ENCODE results near the gene CAMTA1.

Gene CAMTA1

DNA sequence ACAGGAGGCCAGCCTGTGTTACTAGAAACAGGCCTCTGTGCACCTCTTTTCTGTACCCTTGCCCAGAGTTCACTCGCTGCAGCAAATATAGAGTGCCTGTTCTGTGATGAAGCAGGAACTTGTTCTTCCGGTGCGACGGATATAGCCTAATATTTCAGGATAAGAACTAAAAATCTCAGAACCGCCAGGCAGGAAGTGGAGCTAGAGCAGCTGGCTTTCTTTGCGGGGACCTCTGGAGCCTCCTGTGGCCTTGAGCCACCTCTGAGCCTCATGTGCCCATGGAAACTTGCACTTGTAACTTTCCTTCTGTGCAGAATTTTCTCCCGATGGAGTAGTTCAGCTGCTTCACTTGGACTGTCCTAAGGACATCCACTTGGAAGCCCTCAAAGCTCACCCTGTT, 941.4 kb downstream of the CAMTA1 start:
- DNase-seq, result peak in 3 of 4 experiments; percentile 28 to 37 (median 33)

DNA sequence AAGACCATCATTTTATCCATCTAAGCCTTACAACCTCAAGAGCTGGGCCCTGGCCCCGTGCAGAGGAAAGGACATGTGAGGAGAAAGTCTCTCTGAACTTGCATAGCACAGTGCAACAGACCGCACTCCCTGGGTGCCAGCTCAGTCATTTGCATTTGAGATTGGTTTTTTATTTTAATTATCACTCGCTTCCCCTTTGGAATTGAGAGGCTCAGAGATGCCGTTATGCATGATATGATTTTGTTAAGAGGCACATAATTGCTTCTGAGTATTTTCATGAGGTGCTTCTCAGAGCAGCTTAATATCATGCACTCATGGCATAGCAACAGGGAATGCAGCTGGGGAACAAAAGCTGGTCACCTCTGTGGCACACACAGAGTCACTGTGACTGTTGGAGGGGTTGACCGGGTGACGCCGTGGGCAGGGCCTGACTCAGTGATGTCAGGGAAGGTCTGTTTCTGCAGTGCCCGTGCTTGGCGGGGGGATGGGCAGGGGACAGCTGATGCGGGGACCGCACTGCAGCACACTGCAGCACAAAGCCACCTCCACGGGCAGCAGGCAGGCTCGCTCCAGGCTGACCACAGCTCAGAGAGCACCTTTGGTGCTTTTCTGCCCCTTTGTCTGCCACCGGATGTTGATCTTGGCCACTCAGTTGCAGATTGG, 942.7 kb downstream of the CAMTA1 start:
- DNase-seq, result no peak

DNA sequence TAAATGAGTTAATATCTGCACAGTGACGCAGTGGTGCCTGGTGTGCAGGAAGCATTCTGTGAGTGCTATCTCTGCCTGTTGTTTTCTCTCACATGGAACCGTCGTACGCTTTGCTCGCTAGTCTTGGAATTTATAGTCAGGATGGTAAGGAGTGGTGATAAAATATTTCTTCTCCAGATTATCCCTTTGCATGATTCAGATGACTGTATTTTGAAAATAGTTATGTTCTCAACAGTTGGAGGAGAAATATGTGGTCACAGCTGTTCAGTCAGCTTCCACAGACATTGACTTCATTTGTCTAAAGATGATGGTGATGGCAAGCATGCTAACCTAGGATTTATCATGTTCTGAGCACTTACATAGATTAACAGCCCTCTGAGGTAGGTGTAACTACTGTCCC, 944.5 kb downstream of the CAMTA1 start:
- DNase-seq, result no peak

DNA sequence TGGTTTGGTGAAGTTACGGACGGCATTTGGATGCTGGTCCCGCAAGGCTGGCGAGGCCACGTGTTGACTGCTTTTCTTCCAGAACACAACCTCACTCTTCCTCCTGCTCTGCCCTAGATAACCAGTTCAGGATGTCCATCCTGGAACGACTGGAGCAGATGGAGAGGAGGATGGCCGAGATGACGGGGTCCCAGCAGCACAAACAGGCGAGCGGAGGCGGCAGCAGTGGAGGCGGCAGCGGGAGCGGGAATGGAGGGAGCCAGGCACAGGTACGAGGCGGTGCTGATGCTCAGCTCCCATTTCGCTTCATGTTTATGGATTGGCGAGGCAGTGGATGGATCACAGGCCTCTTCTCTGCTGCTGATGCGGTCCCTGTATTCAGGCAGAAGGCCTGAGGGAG, 947.1 kb downstream of the CAMTA1 start:
- DNase-seq, result no peak

- no peak for DNase-seq
These were observed 948.0 kb downstream of the CAMTA1 start for GRCh38 chr1:7733276-7733675.

GRCh38 chr1:7738044-7738443, 952.8 kb downstream of the CAMTA1 start:
- DNase-seq, result no peak

DNA sequence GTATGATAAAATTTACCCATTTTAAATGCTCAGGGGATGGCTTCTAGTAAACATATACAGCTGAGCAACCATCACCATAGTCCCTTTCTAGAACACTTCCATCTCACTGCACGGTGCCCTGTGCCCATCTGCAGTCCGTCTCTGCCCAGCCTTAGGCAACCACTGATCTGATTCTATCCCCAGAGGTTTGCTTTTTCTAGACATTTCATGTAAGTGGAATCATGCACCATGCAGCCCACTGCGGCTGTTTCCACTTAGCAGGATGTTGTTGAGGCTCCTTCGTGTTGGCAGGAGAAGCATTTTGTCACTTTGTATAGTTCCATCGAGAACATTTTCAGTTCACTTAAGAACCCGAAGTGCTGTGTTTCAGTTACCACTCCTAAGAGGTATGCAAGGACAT, 958.1 kb downstream of the CAMTA1 start:
- DNase-seq, result no peak

DNA sequence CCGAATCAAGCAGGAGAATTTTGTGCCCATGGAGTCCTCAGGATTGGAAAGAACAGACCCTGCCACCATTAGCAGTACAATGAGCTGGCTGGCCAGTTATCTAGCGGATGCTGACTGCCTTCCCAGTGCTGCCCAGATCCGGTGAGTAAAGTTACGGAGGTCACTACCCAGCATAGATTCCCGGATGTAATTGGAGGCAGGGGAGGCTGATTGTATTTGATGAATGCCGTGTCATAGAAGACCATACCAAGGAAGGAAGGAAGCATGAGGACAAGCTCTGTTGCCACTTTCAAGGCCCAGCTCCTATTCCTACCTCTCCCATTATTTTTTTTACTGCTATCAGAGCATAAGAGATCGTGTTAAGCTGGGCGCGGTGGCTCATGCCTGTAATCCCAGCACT, 959.6 kb downstream of the CAMTA1 start:
- DNase-seq, result no peak

DNA sequence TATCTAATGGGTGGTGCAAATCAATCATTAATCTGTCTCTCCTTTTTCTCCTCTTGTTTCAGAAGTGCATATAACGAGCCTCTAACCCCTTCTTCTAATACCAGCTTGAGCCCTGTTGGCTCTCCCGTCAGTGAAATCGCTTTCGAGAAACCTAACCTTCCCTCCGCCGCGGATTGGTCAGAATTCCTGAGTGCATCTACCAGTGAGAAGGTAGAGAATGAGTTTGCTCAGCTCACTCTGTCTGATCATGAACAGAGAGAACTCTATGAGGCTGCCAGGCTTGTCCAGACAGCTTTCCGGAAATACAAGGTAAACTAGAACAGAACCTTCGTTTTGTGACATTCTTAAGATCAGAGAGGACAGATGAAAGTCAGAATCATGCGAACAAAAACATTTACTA, 960.5 kb downstream of the CAMTA1 start:
- no peak for DNase-seq

DNA sequence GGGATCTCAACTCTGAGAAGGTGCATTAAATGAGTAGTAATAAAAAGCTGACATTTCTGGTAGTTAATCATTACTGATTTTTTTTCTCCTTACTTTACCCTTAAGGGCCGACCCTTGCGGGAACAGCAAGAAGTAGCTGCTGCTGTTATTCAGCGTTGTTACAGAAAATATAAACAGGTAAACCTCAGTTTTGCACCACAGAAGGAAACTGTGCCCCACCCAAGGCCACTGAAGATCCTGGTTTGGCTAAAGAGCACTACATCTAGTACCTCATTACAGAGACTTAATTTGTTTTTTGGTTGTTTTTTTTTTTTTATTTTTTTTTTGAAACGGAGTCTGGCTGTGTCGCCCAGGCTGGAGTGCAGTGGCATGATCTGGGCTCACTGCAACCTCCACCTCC, 962.4 kb downstream of the CAMTA1 start:
- no peak for DNase-seq

DNA sequence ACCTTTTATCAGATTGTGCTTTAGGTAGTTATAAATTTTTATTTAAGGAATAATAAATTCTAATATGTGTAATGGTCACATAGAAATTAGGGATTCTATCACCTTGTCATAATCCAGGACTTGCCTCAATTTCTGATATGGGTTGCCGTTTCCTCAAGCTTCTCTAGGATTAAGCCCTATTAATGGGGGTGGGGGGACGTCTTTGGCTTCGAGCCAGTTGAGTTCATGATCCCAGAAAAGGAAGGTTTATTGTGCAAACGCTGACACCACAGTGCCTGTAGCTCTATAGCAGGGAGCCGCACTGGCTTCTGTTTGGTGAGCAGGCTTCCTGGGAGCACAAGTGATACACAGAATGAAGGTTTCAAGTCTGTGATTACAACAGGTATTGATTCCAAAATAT, 963.9 kb downstream of the CAMTA1 start:
- no peak for DNase-seq

DNA sequence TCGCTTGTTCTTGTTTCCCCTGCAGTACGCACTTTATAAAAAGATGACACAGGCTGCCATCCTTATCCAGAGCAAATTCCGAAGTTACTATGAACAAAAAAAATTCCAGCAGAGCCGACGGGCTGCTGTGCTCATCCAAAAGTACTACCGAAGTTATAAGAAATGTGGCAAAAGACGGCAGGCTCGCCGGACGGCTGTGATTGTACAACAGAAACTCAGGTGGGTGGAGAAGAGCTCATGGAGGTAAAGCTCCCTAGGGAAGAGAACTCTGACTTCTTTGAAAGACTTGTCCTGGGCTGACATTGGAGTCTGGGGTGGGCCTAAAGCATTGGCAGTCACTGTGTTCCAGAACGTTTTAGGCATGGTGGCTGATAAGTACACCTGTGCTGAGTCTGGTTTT, 965.9 kb downstream of the CAMTA1 start:
- no peak for DNase-seq

DNA sequence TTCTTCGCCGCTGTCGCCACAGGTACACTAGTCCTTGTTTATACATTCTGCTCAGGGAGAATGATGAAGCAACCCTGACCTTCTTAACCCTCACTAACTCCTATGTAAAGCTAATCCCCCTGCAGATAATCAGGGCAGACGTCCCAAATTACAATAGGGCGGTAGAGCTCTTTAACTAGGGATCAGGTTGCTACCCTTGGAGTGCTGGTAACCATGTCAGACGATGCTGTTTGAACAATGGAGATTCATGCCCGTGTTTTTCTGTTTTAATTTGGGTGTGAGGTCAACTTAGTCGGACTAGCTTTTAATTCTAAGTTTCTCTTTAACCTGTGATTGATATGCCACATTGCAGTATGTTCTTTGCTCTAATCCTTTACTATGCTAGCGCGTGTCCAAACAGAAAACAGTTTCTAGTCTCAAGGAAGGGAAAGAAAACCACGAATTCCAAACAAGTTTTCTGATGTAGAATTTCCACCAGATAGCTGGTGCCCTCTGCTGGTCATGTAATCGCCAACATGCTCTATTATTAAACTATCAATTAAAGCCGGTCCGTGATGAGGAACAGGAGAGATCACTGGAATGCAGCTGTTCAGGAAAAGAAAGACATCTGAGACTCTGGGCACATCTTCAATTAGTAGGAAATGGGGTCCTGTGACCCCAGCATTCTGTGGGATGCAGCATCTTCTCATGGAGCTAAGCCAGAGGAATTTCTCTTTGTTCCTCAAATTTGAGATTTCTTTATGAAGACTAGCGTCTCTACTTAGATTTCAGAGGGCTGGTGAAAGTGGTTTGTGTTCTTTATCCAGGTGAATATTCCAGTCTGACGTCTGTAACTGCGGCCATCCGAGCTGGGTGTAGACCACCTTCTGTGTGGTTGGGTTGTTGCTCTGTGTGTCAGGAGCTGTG, 967.5 kb downstream of the CAMTA1 start:
- peak; percentile 66 to 82 (median 70) for DNase-seq

GRCh38 chr1:7753641-7754040, 968.4 kb downstream of the CAMTA1 start:
- peak; percentile 31 to 72 (median 50) for DNase-seq

DNA sequence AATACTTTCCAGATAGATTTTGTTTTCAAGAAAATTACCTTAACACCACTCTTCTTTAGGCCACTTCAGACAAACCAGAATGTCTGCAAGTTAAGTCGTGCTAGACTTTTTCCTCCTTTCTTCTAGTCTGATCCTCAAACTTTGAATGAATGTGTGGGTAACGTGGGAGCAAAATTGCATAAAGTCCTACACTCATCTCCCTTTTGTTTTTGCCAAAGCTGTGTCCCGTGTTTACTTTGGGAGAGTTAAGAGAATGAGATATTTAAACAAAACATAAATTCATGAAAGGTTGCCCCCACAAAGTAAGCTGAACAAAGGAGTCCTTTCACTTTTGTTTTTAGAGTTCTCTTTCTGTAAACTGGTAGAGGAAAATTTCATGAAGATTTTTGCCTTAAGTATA, 969.0 kb downstream of the CAMTA1 start:
- DNase-seq, result no peak

DNA sequence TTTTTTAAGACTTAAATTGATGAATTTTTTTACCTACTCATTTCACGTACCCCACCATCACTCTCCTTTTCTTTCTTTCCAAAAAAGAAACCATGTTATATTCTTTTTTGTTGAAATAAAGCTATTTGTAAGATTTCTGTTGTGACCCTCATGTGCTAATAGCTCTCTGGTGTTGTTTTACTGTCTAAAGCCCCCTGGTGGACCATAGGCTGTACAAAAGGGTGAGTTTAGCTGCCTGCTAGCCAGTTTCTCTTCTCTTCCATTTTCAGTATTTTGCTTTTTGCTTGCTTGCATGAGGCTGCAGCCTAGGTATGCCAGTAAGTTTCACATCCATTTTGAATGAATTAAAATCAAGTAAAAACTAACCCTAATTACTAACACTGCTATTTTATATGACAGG, 970.2 kb downstream of the CAMTA1 start:
- DNase-seq, result peak in 2 of 4 experiments; percentile 8 to 27

DNA sequence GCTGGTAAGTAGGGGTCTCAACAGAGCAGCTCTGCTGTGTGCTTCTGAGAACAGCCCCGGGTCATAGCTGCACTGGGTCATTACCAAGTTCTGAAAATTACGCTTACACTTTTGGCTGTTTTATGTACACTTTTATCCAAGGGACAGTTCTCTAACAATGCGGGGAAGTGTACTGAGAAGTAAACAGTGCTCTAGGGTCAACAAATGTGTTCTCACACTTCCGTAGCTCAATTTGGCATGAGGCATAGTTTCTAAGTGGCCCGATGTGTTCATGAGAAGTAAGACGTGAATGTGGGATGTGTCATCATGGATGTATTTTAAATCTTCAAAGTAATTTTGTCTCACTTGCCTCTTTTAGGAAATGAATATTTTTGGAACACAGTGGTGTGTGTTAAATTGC, 975.0 kb downstream of the CAMTA1 start:
- DNase-seq, result no peak

- no peak for DNase-seq
These were observed 975.8 kb downstream of the CAMTA1 start for GRCh38 chr1:7761103-7761502.

DNA sequence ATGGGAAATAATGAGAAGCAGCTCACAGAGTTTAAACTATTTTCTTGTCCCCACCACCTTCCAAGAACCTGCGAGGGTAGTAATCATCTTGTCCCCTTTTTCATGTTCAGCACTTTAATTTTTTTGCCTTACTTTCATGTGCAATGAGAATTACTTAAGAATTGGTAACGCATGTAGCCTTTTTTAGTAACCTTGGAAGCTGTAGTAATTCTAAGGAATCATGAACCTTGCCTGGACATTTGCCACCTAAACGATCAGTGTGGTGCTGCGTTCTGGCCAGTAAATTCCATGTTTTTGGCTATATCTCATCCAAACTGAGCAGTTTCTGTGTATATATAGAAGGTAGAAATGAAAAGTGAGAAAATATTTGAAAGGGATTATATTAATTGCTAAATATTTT, 981.9 kb downstream of the CAMTA1 start:
- DNase-seq, result no peak

- no peak for DNase-seq
These were observed 983.3 kb downstream of the CAMTA1 start for GRCh38 chr1:7768583-7768982.

DNA sequence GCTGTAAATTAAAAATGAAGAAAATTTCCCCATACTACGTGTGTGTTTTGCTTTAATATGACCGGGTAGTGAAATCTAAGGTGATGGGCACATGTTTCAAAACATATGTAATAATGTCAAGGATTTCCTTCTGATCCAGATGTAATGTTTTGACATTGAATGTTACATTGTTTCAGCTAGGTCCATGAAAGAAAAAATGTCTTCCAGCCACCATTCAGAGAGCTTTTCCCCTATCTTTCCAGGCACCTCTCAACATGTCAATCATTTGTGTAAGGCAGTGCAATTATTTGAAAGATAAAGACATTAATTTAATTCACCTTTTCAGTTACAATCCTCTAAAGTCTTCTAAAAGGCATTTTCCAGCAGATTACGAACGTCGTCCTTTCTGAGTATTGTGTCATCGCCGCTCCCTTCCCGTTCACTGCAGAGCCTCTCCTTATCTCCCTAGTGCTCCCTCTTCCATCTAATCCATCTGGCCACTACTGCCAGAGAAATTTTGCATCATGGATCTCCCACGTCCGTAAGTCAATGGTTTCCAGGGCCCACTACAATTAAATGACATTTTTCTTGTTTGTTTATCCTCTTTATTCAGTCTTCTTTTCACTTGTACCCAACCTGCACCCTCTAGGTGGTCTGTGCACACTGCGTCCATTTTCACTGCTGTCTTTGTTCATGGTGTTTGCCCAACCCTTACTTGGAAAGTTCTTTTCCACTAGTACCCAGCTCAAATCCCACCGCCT, 984.6 kb downstream of the CAMTA1 start:
- DNase-seq, result no peak

DNA sequence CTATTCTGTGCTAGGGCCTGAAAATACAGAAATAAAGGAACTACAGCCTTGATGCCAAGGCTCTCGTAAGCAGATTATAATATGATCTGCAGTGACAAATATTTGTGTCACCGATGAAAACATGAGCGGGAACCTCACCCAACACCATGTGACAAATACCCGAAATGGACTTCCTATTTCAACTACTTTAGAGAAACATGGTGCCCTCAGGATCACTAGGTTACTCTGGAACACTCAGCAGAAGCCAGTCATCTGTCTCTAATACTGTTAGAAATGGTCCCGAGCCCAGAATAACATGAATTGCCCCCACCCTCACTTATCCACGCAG, 985.4 kb downstream of the CAMTA1 start:
- peak; percentile 71 to 91 (median 82) for DNase-seq

- DNase-seq, result peak; percentile 93 to 98 (median 95)
These were observed 986.0 kb downstream of the CAMTA1 start, which contains the start of gene VAMP3 for GRCh38 chr1:7770997-7771822. Gene VAMP3, plus strand, starts transcription at chr1:7771296. Its CDS starts 88 bp downstream, at chr1:7771384.

All from suppressor macrophage (primary cell).